Right lobe of liver (tissue), 6 donors: ENCODE measurements around the gene S1PR2. TPM values are rescaled to one million over a fixed set of nuclear protein-coding genes. Genes with fewer than 3 reads are reported as not detected.

Source experiments
- ATAC-seq, 4 donors: fragments of 200-7000 bp; cut with Tn5 transposase; one replicate each; pipeline ENCODE4 v1.9.1; 2020; ENCODE audit warnings: mild to moderate bottlenecking in 4 of 4, moderate library complexity in 4 of 4
- DNase-seq, 3 donors: peaks; one replicate each; pipeline ENCODE4 v3.0.0-alpha.2; 2020
- H3K27ac ChIP-seq, 3 donors: fragments of 200-600 bp; one replicate each; pipeline ENCODE4 v1.8.0; 2022
- H3K27me3 ChIP-seq, 2 donors: fragments of 200-600 bp; one replicate each; pipeline ENCODE4 v1.8.0; 2022
- H3K36me3 ChIP-seq, 4 donors: fragments of 200-600 bp; sonication (generic) in 1 of 4; one replicate each; pipeline versions ENCODE4 v1.5.1 to v1.8.0; 2017 to 2022; ENCODE audit warnings: control low read depth in 1 of 4
- H3K4me1 ChIP-seq, 4 donors: fragments of 200-600 bp; sonication (generic) in 1 of 4; one replicate each; pipeline versions ENCODE4 v1.5.1 to v1.8.0; 2017 to 2022; ENCODE audit warnings: control low read depth in 1 of 4
- H3K4me3 ChIP-seq, 3 donors: fragments of 200-600 bp; one replicate each; pipeline ENCODE4 v1.8.0; 2022
- H3K9me3 ChIP-seq, 4 donors: fragments of 200-600 bp; sonication (generic) in 1 of 4; one replicate each; pipeline versions ENCODE4 v1.5.1 to v1.8.0; 2017 to 2022; ENCODE audit warnings: control low read depth in 1 of 4
- POLR2A ChIP-seq: fragments of 450-650 bp; IDR thresholded peaks from one replicate; pipeline ENCODE4 v1.6.1; 2017; ENCODE audit warnings: antibody characterized with exemption, mild to moderate bottlenecking
- WGBS: methylation state at CpG from one replicate; pipeline ENCODE4 v1.1.6; 2018; ENCODE audit warnings: low coverage, low lambda C conversion rate; ENCODE audit not compliant: insufficient coverage; ENCODE audit errors: missing lambda C conversion rate; 5-methylcytosine and 5-hydroxymethylcytosine counted together
- intact Hi-C, 2 donors: fragments of 100-400 bp; cut with DNase I; formaldehyde crosslinking; loops; one replicate each; pipeline versions ENCODE4 v1.11.2 to v1.14.1; 2022
- total RNA-seq, 6 experiments: library from RNA; depleted of rRNA in 2 of 6; stranded (reverse); fragments of >200 nt in 2 of 6; fragmentation: NEBNext Ultra II Directional in 3 of 6; extraction: Animal tissue kit (Norgen Biotek cat#: 25700) in 3 of 6; gene quantifications; one replicate each; pipeline versions ENCODE4 v1.1.0 to v1.2.4, GENCODE V29; 2016 to 2023
- TF ChIP-seq, protein P1 (sequence below), 4 donors: fragments of 200-600 bp in 3 of 4; fragments of 450-650 bp in 1 of 4; IDR thresholded peaks; one replicate each; pipeline versions ENCODE4 v1.5.1 to v1.8.0; 2016 to 2022; ENCODE audit warnings: antibody characterized with exemption in 4 of 4, mild to moderate bottlenecking in 2 of 4
- donor health status: DM: no; HTN: yes; CAD: no.
- donor health status: DM: no; HTN: no; CAD: no.
- donor health status: DM: no; HTN: no; CAD: no.
- donor health status: DM: no; HTN: yes; CAD: no.
- donor health status: DM: no; HTN: yes; CAD: no.

S1PR2 gene
- total RNA-seq, 6 experiments from 2014 or later, result 1.7 to 6.6 (median 4.1) TPM

DNA sequence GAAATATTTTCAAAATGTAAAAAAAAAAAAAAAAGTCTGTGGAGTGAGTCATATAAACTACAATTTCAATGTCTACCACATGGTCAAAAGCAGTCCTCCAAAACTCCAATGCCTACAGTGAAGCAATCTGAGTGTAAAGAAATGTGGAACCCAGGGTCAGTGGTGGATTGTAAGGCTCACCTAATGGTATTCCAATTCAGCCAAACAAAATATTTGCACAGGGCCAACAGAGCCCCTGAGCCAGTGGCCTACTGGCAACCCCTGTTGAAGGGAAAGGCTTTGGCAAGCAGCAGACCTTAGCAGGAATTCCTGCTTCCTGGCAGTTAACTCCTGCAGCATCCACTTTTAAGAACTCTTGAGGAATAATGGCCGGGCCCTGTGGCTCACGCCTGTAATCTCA lies 39.8 kb downstream of the S1PR2 start:
- DNase-seq, result peak; percentile 40 to 79 (median 71)
- 48% methylated on average over 2 of the region's 2 CpGs for WGBS

DNA sequence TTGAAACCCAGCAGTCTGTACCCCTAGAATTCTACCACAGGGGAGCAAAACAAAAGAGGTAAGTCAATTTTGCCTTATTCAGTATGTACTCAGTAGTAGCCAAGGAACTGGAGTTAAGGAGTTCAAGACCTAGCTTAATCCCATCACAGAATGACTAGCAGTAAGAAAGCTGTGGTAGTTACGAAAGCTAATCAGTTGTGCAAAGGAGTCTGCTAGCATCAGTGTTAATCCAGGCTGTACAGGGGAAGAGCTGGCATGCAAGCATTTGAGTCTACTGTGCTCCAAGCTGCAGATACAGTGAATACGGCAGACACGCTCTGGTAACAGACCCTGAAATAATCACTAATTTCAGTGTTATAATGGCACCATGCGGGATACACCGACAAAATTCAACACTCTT lies 41.1 kb downstream of the S1PR2 start:
- Histone ChIP-seq H3K4me3 (no peak overlapping the region), H3K9me3 (no peaks in the 10 kb centered on the region), H3K4me1 (peaks cover 0 to 24% (median 5%) of the 10 kb centered on the region in 4 donors), H3K27ac (no peak overlapping the region), H3K36me3 (peaks cover 0 to 2% (median 0%) of the 10 kb centered on the region in 4 donors), H3K27me3 (no peaks in the 10 kb centered on the region)
- 97% methylated on average over 4 of the region's 5 CpGs for WGBS
- TF ChIP-seq, protein P1, sequence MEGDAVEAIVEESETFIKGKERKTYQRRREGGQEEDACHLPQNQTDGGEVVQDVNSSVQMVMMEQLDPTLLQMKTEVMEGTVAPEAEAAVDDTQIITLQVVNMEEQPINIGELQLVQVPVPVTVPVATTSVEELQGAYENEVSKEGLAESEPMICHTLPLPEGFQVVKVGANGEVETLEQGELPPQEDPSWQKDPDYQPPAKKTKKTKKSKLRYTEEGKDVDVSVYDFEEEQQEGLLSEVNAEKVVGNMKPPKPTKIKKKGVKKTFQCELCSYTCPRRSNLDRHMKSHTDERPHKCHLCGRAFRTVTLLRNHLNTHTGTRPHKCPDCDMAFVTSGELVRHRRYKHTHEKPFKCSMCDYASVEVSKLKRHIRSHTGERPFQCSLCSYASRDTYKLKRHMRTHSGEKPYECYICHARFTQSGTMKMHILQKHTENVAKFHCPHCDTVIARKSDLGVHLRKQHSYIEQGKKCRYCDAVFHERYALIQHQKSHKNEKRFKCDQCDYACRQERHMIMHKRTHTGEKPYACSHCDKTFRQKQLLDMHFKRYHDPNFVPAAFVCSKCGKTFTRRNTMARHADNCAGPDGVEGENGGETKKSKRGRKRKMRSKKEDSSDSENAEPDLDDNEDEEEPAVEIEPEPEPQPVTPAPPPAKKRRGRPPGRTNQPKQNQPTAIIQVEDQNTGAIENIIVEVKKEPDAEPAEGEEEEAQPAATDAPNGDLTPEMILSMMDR (IDR thresholded peaks at IDR 0.05), result no peak
- no peak for TF ChIP-seq POLR2A
- DNase-seq (no peak), ATAC-seq (no peak)
- intact Hi-C loops, result no loop called here

More for the DNA sequence above, 39.8 kb downstream of the S1PR2 start:
- ATAC-seq, result peak; percentile 66 to 74 (median 71)
- intact Hi-C loops, result no loop called here
- Histone ChIP-seq H3K36me3 (peaks cover 0 to 2% (median 0%) of the 10 kb centered on the region in 4 donors), H3K9me3 (no peaks in the 10 kb centered on the region), H3K4me1 (peaks cover 0 to 24% (median 5%) of the 10 kb centered on the region in 4 donors), H3K27ac (peak overlapping the region in 1 of 3 donors; percentile 29), H3K27me3 (no peaks in the 10 kb centered on the region), H3K4me3 (no peak overlapping the region)
- TF ChIP-seq, protein P1 (IDR thresholded peaks at IDR 0.05), result no peak

DNA sequence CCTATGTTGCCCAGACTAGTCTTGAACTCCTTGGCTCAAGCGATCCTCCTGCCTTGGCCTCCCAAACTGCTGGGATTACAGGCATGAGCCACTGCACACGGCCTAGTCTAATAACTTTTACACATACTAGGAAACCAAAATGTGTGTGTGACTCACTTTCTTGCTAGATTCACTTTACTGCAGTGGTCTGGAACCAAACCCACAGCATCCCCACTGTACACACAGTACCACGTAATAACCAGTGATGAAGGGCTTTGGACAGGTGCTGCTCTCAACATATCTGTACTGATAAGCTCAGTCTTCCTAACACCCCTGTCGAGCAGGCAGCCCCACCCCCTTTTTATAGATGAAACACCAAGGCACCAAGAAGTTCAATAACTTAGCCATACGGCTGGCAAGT lies 41.5 kb downstream of the S1PR2 start:
- DNase-seq (no peak), ATAC-seq (no peak)
- WGBS, result 87% methylated on average over 5 of the region's 5 CpGs
- Histone ChIP-seq H3K27me3 (no peaks in the 10 kb centered on the region), H3K27ac (no peak overlapping the region), H3K36me3 (peaks cover 0 to 2% (median 0%) of the 10 kb centered on the region in 4 donors), H3K4me1 (peaks cover 0 to 24% (median 5%) of the 10 kb centered on the region in 4 donors), H3K4me3 (no peak overlapping the region), H3K9me3 (no peaks in the 10 kb centered on the region)
- TF ChIP-seq POLR2A, result no peak
- TF ChIP-seq, protein P1 (IDR thresholded peaks at IDR 0.05), result no peak
- intact Hi-C loops, result loop anchor here in 1 of 2 donors (10.0 kb wide), 1 partner anchor 65 kb away; the partner anchor contains the start of gene MRPL4

DNA sequence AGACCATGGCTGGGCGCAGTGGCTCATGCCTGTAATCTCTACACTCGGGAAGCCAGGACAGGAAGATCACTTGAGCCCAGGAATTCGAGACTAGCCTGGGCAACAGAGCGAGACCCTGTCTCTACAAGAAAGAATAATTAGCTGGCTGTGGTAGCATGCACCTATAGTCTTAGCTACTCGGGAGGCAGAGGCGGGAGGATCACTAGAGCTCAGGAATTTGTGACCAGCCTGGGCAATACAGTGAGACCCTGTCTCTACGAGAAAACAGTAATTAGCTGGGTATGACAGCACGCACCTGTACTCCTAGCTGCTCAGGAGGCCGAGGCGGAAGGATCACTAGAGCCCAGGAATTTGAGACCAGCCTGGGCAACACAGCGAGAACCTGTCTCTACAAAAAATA lies 43.8 kb downstream of the S1PR2 start:
- H3K4me3 ChIP-seq, result no peak overlapping the region
- DNase-seq (no peak), ATAC-seq (no peak)
- intact Hi-C loops, result loop anchor here in 1 of 2 donors (10.0 kb wide), 1 partner anchor 67 kb away; the partner anchor contains the start of gene MRPL4
- no peaks in the 10 kb centered on the region for H3K9me3 ChIP-seq
- no peaks in the 10 kb centered on the region for H3K27me3 ChIP-seq
- TF ChIP-seq, protein P1 (IDR thresholded peaks at IDR 0.05), result no peak
- TF ChIP-seq POLR2A, result no peak
- 100% methylated on average over 1 of the region's 11 CpGs for WGBS
- H3K4me1 ChIP-seq, result peaks cover 0 to 16% (median 5%) of the 10 kb centered on the region in 4 donors
- H3K27ac ChIP-seq, result no peak overlapping the region
- peaks cover 0 to 2% (median 0%) of the 10 kb centered on the region in 4 donors for H3K36me3 ChIP-seq
